ENCODE results near the gene ISG20L2.

- TF ChIP-seq CTCF (IDR thresholded peaks at IDR 0.05; ENCODE audit: poor library complexity) (no peak), EZH2 (IDR thresholded peaks at IDR 0.05; ENCODE audit: borderline replicate concordance) (no peak)
Observed at GRCh38 chr1:156738916-156739315, 10.3 kb upstream of the ISG20L2 start.

Data from hepatocyte (in vitro differentiated cells).